HG02610 (cell line): ENCODE data around the gene SUN5.
"Not testable (repeated sequence)": the region's sequence is repeated elsewhere in the genome, so short reads cannot be mapped to it uniquely, and the experiment has no call there.

Experiments used
- ATAC-seq: cut with Tn5 transposase; IDR thresholded peaks from one replicate; pipeline ENCODE4 v1.9.1; 2021; ENCODE audit warnings: mild to moderate bottlenecking, moderate library complexity; ENCODE audit not compliant: unreplicated experiment

SUN5 gene, protein sequence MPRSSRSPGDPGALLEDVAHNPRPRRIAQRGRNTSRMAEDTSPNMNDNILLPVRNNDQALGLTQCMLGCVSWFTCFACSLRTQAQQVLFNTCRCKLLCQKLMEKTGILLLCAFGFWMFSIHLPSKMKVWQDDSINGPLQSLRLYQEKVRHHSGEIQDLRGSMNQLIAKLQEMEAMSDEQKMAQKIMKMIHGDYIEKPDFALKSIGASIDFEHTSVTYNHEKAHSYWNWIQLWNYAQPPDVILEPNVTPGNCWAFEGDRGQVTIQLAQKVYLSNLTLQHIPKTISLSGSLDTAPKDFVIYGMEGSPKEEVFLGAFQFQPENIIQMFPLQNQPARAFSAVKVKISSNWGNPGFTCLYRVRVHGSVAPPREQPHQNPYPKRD

DNA sequence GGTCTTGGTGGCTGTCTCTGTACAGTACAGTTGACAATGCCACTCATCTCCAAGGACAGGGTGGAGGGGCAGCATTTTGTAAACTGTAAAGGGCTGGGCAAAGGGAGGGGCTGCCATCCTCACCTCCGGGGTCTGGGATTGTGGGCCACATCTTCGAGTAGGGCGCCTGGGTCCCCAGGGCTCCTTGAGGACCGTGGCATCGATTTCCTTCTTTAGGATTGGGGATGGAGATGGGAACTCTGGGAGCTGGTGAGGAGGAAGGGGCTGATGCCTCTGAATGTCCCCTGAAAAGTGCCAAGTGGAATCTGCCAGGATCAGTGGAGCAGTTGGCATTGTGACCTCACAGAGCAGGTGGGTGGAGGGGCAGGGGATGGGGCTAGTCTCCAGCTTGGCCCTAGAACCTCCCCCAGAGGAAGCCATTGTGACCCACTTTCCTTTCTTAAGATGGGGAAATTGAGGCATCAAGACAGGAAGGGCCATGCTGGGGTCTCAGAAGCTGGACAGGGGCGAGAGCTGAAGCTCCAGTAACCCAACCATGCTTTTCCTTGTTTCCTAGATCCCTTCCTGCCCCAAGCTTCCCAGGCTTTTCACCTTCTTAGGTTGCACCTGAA lies at the start of gene SUN5:
Gene SUN5, minus strand, starts transcription at position 293 of the 611 bp plus-strand sequence. Its CDS starts 93 bp downstream, at position 200.
- no peak for ATAC-seq

DNA sequence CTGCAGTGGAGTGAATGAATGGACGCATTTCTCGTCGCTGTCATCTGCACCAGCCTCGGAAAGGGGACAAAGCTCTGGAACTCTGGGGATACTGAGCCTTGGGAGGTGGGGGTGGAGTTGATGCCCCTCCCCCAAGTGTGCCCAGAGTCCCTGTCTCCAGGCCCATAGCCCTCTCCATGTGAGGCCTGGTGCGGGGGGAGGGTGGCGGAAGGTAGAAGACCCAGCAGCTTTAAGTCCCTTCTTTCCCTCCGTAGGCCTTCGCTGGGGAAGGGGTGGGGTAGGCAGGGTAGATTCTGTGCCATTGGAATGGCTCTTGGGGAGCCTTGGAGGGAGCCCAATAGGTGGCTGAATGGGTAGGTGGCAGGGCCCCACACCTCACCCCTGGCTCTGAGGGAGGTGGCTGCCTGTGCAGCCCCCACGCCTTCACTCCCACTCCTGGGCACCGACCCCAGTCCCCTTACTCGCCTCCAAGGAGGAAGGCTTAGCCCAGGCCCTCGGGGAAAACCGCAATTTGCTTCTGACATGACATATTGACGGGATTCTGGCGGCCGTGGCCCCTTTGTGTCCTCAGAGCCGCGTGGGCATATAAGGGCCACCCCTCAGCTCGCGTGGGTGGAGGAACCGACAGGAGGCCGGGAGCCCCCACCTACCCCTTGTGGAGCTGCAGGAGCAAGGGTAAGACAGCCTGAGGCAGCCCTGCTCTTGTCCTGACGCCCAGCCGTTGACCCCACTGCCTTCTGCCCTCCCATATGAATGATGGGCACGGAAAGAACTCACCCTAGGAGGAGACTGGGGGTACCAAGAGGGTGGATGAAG lies 49.3 kb upstream of the SUN5 start, which contains the start of gene BPIFB3:
Gene BPIFB3, plus strand, starts transcription at position 613 of the 816 bp plus-strand sequence. CDS start 1,533 bp downstream, outside the sequence.
- ATAC-seq, result no peak

DNA sequence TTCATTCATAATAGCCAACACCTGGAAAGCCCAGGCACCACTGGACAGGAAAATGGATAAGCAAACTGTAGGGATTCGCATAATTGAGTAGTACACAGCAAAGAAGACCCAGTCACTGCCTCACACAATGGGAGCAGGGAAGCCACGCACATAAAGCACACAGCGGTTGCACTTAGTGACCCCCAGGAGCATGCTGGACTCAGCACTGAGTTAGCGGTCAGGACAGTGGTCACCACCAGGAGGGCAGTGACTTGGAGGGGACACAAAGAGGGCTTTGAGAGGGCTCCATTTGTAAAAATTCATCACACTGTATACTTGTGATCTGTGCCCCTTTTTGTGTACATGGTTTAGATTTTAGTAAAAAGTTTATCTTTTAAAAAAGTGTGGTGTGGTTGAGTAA lies 47.1 kb upstream of the SUN5 start:
- no peak for ATAC-seq

DNA sequence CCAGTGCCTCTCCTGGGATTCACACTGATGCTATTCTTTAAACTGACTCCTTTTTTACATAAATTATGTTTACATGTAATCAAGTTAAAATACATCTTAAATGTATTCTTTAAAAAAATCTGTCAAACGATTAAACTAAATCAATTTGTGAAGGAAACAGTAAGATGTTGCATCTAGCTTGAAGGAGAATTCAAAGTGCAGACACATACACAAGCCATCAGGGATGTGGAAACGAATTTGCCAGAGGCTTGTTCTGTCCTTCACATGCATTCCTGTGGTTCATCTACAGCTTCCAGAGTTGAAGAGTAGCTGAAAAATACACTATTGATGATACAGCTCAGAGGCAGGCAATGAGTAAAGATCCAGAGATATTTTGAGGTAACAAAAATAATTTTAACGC lies 42.2 kb upstream of the SUN5 start:
- no peak for ATAC-seq

DNA sequence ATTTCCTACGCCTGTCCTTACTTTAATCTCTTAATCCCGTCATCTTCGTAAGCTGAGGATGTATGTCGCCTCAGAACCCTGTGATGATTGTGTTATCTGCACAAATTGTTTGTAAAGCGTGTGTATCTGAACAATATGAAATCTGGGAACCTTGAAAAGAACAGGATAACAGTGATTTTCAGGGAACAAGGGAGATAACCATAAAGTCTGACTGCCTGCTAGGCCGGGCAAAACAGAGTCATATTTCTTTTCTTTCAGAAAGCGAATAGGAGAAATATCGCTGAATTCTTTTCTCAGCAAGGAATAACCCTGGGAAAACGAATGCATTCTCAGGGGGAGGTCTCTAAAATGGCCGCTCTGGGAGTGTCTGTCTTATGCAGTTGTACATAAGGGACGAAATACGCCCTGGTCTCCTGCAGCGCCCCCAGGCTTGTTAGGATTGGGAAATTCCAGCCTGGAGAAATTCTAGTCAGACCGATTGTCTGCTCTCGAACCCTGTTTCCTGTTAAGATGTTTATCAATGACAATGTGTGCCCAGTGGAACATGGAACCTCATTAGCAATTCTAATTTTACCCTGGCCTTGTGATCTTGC lies 41.0 kb upstream of the SUN5 start:
- not testable (repeated sequence) for ATAC-seq

DNA sequence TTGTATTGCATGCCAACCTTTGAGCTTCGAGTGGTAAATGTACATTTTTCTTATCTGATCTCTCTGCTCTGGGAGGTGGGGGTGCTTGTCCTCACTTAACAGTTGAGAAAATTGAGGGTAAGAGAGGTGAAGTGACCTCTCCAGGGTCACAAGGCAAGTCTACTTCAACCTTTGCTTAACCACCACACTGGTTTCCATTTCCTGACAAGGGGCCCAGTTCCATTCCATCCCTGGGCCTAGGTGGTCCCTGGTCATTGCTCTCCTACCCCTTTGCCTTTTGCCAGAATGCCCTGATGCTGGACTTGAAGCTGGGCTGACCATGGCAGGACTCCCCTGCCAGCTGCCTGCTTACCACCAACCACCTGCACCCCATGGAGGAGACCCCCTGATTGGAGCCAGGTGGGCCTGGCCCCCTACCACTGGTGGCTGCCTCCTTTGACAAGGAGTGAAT lies 39.5 kb upstream of the SUN5 start:
- ATAC-seq, result no peak

DNA sequence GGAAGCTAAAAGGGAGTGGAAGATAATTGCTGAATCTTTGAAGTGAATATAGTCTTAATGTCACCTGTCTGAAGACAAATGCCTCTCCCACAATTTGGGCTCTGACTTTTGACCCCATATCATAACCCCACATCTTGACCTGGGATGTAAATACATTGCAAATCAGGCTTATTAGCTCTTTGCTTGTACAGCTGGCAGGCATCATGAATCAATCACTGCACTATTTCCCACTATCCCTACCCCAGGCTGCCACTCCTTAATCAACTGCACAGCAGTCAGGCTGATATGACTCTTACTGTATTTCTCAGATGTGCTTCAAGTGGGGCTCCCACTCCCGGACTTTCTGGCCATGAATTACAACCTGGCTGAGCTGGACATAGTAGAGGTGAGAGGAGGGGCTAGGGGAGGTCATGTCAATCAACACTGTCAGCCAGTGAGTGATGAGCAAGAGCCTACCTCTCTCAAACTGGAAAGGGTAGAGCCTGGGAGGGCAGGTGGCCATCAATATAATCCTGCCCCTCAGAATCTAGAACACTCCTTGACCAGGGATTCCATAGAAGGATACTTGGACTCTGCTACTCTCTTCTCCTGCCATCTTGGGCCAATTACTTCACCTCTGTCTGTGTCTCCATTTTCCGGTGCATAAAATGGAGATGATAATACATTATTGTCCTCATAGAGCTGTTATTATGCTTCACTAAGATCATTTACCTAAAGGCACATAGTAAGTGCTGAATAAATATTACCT lies 38.9 kb upstream of the SUN5 start:
- ATAC-seq, result no peak

DNA sequence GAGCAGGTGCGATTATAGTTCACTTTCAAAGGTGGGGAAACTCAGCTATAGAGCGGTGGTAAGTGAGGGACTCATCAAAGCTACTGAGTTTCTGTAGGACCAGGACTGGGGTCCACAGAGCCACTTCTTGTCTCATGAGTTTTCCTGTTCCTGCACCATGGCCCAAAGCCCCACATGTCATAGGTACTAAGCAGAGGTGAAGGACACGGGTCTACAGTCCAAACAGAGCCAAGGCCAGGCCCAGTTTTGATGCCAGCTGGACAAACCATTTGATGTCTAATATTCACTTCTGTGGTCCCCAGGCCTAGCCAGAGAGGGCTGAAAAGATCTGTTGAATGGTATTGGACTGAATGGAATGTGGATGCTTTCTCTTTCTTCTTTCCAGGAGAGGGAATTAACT lies 38.2 kb upstream of the SUN5 start:
- ATAC-seq, result no peak

DNA sequence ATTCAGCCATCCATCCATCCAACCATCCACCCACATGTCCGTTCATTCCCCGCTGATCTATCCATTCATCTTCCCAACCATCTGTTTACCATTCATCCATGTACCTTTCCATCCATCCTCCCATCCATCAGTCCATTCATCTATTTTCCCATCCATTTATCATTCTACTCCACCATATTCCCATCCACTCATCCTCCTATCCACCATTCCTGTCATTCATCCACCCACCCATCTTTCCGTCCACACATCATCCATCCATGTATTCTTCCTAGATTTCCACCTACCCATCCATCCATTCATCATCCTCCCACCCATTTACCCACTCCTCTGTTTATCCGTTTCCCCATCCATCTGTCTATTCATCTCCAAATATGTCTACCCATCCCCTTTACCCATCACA lies 34.0 kb upstream of the SUN5 start:
- no peak for ATAC-seq

DNA sequence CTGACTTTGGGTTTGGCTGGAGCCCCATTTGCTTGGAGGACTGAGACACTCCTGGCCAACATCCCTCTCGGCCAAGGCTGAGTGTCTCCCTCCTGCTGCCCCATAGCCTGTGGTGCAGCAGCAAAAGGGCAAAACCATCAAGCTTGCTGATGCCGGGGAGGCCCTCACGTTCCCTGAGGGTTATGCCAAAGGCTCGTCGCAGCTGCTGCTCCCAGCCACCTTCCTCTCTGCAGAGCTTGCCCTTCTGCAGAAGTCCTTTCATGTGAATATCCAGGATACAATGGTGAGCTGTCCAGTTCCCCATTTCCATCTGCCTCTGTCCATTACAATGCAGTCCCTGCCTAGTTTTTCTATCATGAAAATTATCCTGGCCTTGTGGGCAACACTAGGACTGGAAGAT lies 33.2 kb upstream of the SUN5 start:
- ATAC-seq, result no peak

DNA sequence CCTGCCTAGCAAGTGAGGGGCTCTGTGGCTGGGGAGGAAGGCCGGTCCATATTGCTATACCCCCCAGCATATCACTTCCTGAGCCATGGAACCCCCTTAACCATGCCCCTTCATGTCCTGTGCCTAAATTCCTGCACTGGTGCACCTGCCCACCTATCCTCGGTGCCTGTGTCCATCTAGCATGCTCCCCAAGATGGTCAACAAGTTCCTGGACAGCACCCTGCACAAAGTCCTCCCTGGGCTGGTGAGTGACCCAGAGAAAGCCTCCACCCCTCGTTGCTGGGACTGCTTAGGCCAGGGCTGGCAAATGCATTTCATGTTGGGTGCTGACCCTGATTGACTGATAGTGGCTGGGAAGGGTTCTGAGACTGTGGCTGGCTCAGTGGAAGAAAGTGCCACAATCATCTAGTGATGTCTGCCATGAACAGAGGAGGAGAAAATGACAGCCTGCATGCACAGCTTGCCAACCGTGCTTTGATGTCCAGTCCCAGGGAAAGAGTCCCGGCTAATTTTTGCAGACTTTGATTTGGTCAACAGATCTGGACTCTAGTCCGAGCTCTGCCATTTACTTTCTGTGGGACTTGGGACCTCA lies 30.8 kb upstream of the SUN5 start:
- ATAC-seq, result no peak

DNA sequence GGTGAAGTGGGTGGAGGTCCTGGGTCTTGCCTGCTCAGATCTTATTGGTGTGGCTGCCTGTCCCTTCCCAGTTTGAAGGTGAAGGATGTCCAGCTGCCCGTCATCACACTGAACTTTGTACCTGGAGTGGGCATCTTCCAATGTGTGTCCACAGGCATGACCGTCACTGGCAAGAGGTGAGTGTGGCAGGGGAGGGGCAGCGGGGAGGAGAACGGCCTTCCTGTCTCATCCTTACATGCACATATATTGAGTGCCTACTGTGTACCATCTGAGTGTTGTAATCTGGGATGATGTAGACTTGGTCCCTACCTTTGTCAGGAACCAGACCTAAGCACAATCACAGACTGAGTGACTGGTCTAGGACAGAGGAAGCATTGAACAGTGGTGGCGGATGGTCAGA lies 29.9 kb upstream of the SUN5 start:
- ATAC-seq, result no peak

DNA sequence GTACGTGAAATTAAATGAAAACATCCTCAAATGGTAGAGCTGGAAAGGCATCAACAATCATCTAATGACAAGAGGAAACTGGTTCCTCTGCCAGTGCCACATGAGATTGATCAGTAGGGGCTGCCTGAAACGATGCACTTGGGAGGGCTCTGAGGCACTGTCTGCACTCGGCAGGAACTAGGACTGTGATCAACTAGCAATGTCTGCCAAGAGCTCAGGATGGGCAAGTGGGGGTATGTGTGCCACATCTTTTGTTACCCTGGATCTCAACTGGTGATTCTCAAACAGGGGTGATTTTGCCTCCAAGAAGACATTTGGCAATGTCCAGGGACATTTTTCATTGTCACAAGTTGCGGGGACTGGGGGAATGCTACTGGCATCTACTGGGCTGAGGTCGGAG lies 29.1 kb upstream of the SUN5 start:
- ATAC-seq, result no peak

DNA sequence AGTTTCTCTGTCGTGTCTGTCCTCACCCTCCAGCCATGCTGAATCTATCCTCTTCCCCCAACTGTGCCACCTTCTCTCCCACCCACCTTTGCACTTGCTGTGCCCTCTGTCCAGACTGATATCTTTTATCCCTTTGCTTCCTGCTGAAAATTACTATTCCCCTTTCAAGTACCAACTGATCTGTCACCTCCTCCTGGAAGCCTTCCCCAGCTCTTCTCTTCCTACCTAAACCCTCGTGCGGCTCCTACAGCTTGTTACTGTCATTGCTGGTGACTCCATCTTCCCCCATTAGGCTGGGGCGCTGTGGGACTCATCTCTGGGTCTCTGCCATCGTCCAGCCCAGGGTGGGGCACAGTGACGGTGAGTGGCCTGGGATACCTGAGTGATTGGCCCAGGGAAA lies 28.3 kb upstream of the SUN5 start:
- ATAC-seq, result no peak

DNA sequence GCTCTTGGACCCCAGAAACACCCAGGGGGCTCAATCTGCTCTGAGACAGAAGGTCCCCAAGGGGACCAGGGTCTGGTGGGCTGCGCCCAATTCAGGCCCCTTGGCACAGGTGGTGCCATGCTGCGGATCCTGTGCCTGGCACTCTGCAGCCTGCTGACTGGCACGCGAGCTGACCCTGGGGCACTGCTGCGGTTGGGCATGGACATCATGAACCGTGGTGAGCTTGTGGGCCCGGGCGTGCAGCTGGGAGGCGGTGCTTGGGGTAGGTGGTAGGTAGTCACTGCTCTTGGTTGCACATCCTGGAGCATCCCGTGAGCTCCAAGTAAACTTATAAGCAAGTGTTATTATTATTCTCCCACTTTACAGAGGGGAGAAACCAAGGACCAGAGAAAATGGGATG lies 27.3 kb upstream of the SUN5 start, which contains the start of gene BPIFB6:
Gene BPIFB6, plus strand, starts transcription at position 118 of the 400 bp plus-strand sequence. Its CDS starts 0 bp downstream, at position 118.
- no peak for ATAC-seq

DNA sequence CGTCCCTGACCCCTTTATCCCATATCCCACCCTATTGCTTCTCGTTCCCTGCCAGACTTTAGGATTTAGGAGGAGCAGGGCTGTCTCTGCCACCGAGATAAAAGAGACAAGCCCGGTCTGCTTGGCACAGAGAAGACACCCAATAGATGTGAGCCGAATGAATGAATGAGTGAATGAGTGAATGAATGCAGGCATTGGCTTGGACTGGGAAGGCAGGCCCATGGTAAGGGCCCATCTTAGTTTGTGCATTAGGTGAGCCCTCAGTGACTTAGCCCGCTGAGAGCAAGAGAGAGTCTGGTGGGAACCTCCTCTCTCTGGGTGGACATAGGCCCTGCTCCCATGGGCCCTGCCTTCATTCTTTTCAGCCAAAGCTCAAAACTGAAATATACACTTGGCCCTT lies 26.3 kb upstream of the SUN5 start:
- no peak for ATAC-seq

DNA sequence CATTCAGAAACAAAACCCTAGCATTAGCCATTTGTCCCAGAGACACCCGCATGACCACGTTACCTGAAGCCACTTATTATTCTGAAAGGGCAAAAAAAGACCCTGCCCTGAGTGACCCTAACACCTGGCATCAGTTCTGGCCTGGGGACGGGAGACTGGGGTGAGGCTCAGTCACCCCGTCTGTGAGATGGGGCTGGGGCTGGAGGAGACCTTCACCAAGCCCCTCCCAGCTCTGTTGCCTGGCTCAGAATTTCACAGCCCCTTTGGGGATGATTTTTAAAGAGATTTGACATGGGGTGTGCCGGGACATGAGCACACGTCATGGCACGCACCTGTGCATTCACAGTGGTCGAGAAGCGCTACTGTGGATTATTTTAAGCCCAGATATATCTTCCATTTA lies 25.8 kb upstream of the SUN5 start:
- no peak for ATAC-seq

DNA sequence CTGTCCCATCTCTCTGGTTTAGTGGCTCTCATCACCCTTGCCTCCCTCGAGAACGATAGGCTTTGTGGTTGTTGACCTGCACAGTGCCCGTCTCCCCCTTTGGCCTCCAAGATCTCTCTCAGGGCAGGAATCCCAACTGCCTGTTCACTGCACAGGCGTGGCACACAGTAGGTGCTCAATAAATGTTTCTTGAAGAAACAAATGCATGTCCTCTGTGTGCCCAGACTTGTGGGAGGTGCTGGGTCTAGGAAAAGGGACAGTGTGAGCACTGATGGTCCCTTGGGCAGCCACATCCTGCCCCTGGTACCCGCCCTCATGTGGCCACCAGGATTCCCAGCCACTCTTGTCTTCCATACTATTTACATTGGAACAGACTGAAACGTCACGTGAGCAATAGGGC lies 24.6 kb upstream of the SUN5 start:
- no peak for ATAC-seq

DNA sequence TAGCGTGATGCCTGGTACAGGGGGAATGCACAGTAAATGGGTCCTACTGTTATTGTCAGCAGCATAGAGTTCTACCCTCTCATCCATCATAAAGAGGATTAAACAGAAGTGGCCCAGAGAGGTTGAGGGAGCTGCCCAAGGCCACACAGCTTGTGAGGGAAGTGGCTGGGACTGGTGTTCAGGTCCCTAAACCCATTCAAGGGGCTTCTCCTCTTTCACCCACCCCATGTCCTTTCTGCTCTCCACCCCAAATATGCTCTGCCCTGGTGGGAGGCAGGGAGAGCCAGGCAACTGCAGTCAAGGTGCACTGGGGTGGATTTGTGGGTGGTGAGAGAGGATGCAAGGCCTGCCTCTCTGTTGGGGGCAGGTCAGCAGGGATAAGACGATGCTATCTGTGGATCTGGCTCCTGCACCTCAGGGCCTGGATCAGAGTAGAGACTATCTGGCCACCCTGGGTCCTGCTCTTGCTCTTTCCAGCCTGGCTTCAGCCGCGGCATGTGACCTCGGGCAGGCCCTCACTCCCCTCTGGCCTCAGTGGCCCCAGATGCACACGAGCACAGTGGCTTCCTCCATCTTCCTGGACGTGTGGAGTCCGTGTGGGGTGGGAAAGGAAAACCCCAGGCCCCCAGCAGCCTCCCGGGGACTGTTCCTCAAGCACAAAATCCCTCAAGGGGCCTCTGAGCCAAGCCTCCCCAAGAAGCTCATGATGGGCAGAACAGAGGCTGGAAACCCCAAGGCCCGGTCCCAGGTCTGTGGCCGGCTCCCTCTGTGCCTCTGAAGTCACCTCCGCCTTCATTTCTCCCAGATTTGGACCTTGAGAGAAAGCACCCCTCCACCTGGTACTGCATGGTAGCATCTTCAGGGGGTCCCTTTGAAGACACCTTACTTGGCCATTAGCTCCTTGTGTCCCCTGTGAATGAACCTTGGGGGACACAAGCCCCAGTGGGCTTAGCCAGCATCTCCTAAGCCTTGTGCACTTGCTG lies 23.8 kb upstream of the SUN5 start:
- no peak for ATAC-seq
